NCI-H774 (cell line): ENCODE results near the gene OR4M1.
"Not testable (repeated sequence)": the region's sequence is repeated elsewhere in the genome, so short reads cannot be mapped to it uniquely, and the experiment has no call there.

Experiments
- DNase-seq: peaks from one replicate; lab custom pipeline; 2025; lab: John Stamatoyannopoulos, UW

Gene OR4M1

GRCh38 chr14:19823178-19823577 is 49.9 kb downstream of the OR4M1 start:
- DNase-seq, result no peak

DNA sequence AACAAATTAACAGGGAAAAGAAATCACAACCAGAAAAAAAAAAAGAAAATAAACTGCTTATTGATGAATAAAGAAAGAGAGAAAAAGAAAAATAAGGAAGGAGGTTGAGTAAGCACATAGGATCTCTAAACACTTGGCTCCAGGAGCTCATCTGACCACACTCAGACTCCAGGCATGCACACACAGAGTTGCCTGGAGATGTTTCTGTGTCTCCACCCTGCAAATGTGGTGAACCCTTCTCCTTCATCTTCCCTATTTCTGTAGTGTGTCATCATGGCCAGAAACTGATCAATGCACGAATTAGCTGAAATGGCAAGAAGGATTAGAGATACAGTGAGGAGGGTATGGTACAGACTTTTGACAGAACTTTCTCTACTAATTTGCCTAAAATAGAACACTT is 50.5 kb downstream of the OR4M1 start:
- DNase-seq, result no peak

DNA sequence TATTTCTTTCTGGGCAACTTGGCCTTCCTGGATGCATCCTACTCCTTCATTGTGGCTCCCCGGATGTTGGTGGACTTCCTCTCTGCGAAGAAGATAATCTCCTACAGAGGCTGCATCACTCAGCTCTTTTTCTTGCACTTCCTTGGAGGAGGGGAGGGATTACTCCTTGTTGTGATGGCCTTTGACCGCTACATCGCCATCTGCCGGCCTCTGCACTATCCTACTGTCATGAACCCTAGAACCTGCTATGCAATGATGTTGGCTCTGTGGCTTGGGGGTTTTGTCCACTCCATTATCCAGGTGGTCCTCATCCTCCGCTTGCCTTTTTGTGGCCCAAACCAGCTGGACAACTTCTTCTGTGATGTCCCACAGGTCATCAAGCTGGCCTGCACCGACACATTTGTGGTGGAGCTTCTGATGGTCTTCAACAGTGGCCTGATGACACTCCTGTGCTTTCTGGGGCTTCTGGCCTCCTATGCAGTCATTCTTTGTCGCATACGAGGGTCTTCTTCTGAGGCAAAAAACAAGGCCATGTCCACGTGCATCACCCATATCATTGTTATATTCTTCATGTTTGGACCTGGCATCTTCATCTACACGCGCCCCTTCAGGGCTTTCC is 54.4 kb downstream of the OR4M1 start:
- not testable (repeated sequence) for DNase-seq

GRCh38 chr14:19828314-19828713 is 55.0 kb downstream of the OR4M1 start:
- DNase-seq, result no peak
